GM23338 (cell line): ENCODE data around the gene EFHD2. TPM values are rescaled to one million over a fixed set of nuclear protein-coding genes. Genes with fewer than 3 reads are reported as not detected.

ENCODE experiments used
- ATAC-seq: fragments of 200-7000 bp; cut with Tn5 transposase; 3 replicates; pipeline ENCODE4 v1.9.1; 2020
- DNase-seq: peaks from one replicate; pipeline ENCODE4 v3.0.0-alpha.2; 2015; ENCODE audit warnings: low spot score
- H2AFZ ChIP-seq: fragments of 200-600 bp; sonication (generic); 2 replicates; pipeline ENCODE4 v1.8.0; 2016; ENCODE audit warnings: antibody characterized with exemption, mild to moderate bottlenecking, moderate library complexity
- H3F3A ChIP-seq: fragments of 200-600 bp; sonication (generic); replicated peaks from 2 replicates; pipeline ENCODE4 v1.8.0; 2017; ENCODE audit warnings: antibody characterized with exemption, mixed run types, low read depth
- H3K27ac ChIP-seq: fragments of 200-600 bp; sonication (generic); 2 replicates; pipeline ENCODE4 v1.6.1; 2016; ENCODE audit warnings: low read depth
- H3K27me3 ChIP-seq: fragments of 200-600 bp; sonication (generic); 2 replicates; pipeline ENCODE4 v1.8.0; 2016; ENCODE audit warnings: mild to moderate bottlenecking, mixed run types, moderate library complexity; ENCODE audit not compliant: insufficient read depth
- H3K36me3 ChIP-seq: fragments of 200-600 bp; sonication (generic); 2 replicates; pipeline ENCODE4 v1.8.0; 2016; ENCODE audit warnings: mild to moderate bottlenecking; ENCODE audit not compliant: insufficient read depth
- H3K4me1 ChIP-seq: fragments of 200-600 bp; sonication (generic); 2 replicates; pipeline ENCODE4 v1.8.0; 2016; ENCODE audit warnings: mild to moderate bottlenecking, moderate library complexity; ENCODE audit not compliant: insufficient read depth
- H3K4me2 ChIP-seq: fragments of 200-600 bp; sonication (generic); 2 replicates; pipeline ENCODE4 v1.7.1; 2017; ENCODE audit warnings: mixed run types
- H3K4me3 ChIP-seq: fragments of 200-600 bp; sonication (generic); 2 replicates; pipeline ENCODE4 v1.6.1; 2016; ENCODE audit warnings: mixed run types
- H3K79me2 ChIP-seq: fragments of 200-600 bp; sonication (generic); replicated peaks from 2 replicates; pipeline ENCODE4 v1.8.0; 2017; ENCODE audit warnings: mild to moderate bottlenecking; ENCODE audit not compliant: insufficient read depth
- H3K9me2 ChIP-seq: fragments of 200-600 bp; sonication (generic); 2 replicates; pipeline ENCODE4 v1.8.0; 2017; ENCODE audit not compliant: insufficient read depth
- H4K20me1 ChIP-seq: fragments of 200-600 bp; sonication (generic); replicated peaks from 2 replicates; pipeline ENCODE4 v1.8.0; 2017; ENCODE audit warnings: mild to moderate bottlenecking; ENCODE audit not compliant: insufficient read depth
- H3K27ac Mint-ChIP-seq: 2 replicates; pipeline ENCODE4 v1.8.0; 2020; ENCODE audit warnings: inconsistent platforms, mild to moderate bottlenecking, moderate library complexity, mixed read lengths
- H3K27me3 Mint-ChIP-seq: 3 replicates; pipeline ENCODE4 v1.8.0; 2022; ENCODE audit warnings: low read depth, mild to moderate bottlenecking, moderate library complexity, mixed read lengths, inconsistent platforms; ENCODE audit not compliant: insufficient read depth, poor library complexity
- H3K36me3 Mint-ChIP-seq: 3 replicates; pipeline ENCODE4 v1.8.0; 2021; ENCODE audit warnings: low read depth, mild to moderate bottlenecking, inconsistent platforms, moderate library complexity, mixed read lengths
- H3K4me1 Mint-ChIP-seq: 3 replicates; pipeline ENCODE4 v1.8.0; 2020; ENCODE audit warnings: mild to moderate bottlenecking, inconsistent platforms, mixed read lengths
- H3K4me3 Mint-ChIP-seq: 3 replicates; pipeline ENCODE4 v1.8.0; 2021; ENCODE audit warnings: moderate library complexity, mild to moderate bottlenecking, inconsistent platforms, mixed read lengths
- H3K9me3 Mint-ChIP-seq: 3 replicates; pipeline ENCODE4 v1.8.0; 2020; ENCODE audit warnings: moderate library complexity, mild to moderate bottlenecking, inconsistent platforms, mixed read lengths
- CREB1 ChIP-seq: fragments of 250-450 bp; sonication (Bioruptor Pico); IDR thresholded peaks from 2 replicates; pipeline ENCODE4 v1.5.0; 2020; ENCODE audit warnings: low read depth, mild to moderate bottlenecking, moderate library complexity
- ETS1 ChIP-seq: IDR thresholded peaks from 2 replicates; pipeline ENCODE4 v1.6.1; 2016; ENCODE audit warnings: antibody characterized with exemption
- EZH2 ChIP-seq: fragments of 200-600 bp; sonication (generic); IDR thresholded peaks from one replicate; pipeline ENCODE4 v1.8.0; 2017; ENCODE audit warnings: antibody characterized with exemption, mild to moderate bottlenecking, low read depth; ENCODE audit not compliant: unreplicated experiment
- EZH2phosphoT487 ChIP-seq: fragments of 200-600 bp; sonication (generic); IDR thresholded peaks from one replicate; pipeline ENCODE4 v1.8.1; 2018; ENCODE audit warnings: antibody characterized with exemption; ENCODE audit not compliant: unreplicated experiment
- JUNB ChIP-seq: IDR thresholded peaks from one replicate; pipeline ENCODE4 v1.6.1; 2016; ENCODE audit warnings: antibody characterized with exemption; ENCODE audit not compliant: unreplicated experiment
- NANOG ChIP-seq: IDR thresholded peaks from 2 replicates; pipeline ENCODE4 v1.6.1; 2016; ENCODE audit warnings: antibody characterized with exemption, borderline replicate concordance
- POLR2AphosphoS5 ChIP-seq: IDR thresholded peaks from 2 replicates; pipeline ENCODE4 v1.6.1; 2016; ENCODE audit warnings: antibody characterized with exemption, low read depth
- REST ChIP-seq: IDR thresholded peaks from one replicate; pipeline ENCODE4 v1.6.1; 2018; ENCODE audit warnings: antibody characterized with exemption; ENCODE audit not compliant: unreplicated experiment
- STAT1 ChIP-seq: IDR thresholded peaks from one replicate; pipeline ENCODE4 v1.6.1; 2016; ENCODE audit warnings: antibody characterized with exemption; ENCODE audit not compliant: unreplicated experiment
- ZNF114 ChIP-seq: fragments of 250-450 bp; sonication (Bioruptor Pico); IDR thresholded peaks from 2 replicates; pipeline ENCODE4 v1.5.0; 2020; ENCODE audit warnings: mild to moderate bottlenecking, moderate library complexity
- ZNF462 ChIP-seq: fragments of 250-450 bp; sonication (Bioruptor Pico); IDR thresholded peaks from 2 replicates; pipeline ENCODE4 v1.5.0; 2020; ENCODE audit warnings: mild to moderate bottlenecking, moderate library complexity
- polyA plus RNA-seq: library from polyadenylated mRNA; unstranded; fragments of >200 nt; fragmentation: Nextera tagmentation; extraction: Ambion mirVana; gene quantifications from 2 replicates; pipeline ENCODE4 v1.2.1, GENCODE V29; 2016
- total RNA-seq: library from RNA; depleted of rRNA; stranded (reverse); fragments of >200 nt; shearing (Covaris generic); gene quantifications from 2 replicates; pipeline ENCODE4 v1.2.3, GENCODE V29; 2014
- TF ChIP-seq, protein P1 (sequence below), 2 experiments: fragments of 200-600 bp in 1 of 2; sonication (generic) in 1 of 2; conservative IDR thresholded peaks; 2 replicates each; pipeline versions ENCODE4 v1.5.1 to v1.6.1; 2016 to 2017; ENCODE audit warnings: antibody characterized with exemption in 2 of 2, low read depth in 2 of 2, mild to moderate bottlenecking in 2 of 2, moderate library complexity in 1 of 2

EFHD2 gene
- total and polyA plus RNA-seq, 2 experiments from 2014 or later = 22.8 to 23.7 TPM

DNA sequence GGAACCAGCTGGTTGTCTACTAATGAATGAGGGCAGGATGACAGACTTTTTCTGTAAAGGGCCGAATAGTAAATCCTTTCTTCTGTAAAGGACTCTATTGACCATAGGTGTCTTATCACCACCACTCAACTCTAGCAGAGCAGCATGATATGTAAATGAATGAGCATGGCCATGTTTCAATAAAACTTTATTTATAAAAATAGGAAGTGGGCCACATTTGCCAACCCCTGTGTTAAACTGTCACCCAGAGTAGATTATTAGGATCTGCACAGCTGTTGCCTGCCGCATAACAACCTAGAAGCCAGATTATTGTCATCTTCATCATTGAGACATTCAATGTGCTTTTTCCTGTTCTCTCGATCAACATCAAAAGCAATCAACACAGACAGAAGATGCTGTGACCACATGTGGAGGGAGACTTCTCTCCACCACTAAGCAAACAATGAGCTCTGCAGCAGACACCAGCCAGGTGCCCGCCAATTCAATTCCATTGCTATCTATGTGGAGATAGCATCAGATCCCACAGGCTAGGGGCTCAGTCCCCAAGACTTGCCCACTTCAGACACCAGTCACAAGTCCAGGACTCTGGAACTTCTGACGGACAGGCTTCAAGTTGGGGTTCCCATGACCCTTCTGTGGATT lies 6.8 kb upstream of the EFHD2 start:
- Mint-ChIP-seq H3K36me3 (peaks cover 13% of the 10 kb centered on the region), H3K9me3 (peaks cover 24% of the 10 kb centered on the region), H3K27ac (no peak overlapping the region), H3K4me3 (no peak overlapping the region), H3K27me3 (peaks cover 6% of the 10 kb centered on the region), H3K4me1 (no peaks in the 10 kb centered on the region; the same call in 2 of the 3 replicates)
- no peak for DNase-seq
- Histone ChIP-seq H3K4me3 (no peak overlapping the region), H4K20me1 (no peaks in the 10 kb centered on the region), H3K36me3 (no peaks in the 10 kb centered on the region), H3K9me2 (no peaks in the 10 kb centered on the region), H3K4me1 (no peaks in the 10 kb centered on the region; the same call in 1 of the 2 replicates), H3K4me2 (no peak overlapping the region), H2AFZ (no peak overlapping the region), H3K79me2 (no peaks in the 10 kb centered on the region), H3K27me3 (no peaks in the 10 kb centered on the region; the same call in 1 of the 2 replicates), H3K27ac (no peak overlapping the region), H3F3A (no peaks in the 10 kb centered on the region)
- TF ChIP-seq EZH2phosphoT487 (no peak), ZNF114 (CRISPR knock-in tag) (no peak), POLR2AphosphoS5 (no peak), JUNB (no peak), STAT1 (no peak), CREB1 (CRISPR knock-in tag) (no peak), REST (no peak), NANOG (no peak), ZNF462 (no peak), EZH2 (no peak), ETS1 (no peak)
- TF ChIP-seq, protein P1, sequence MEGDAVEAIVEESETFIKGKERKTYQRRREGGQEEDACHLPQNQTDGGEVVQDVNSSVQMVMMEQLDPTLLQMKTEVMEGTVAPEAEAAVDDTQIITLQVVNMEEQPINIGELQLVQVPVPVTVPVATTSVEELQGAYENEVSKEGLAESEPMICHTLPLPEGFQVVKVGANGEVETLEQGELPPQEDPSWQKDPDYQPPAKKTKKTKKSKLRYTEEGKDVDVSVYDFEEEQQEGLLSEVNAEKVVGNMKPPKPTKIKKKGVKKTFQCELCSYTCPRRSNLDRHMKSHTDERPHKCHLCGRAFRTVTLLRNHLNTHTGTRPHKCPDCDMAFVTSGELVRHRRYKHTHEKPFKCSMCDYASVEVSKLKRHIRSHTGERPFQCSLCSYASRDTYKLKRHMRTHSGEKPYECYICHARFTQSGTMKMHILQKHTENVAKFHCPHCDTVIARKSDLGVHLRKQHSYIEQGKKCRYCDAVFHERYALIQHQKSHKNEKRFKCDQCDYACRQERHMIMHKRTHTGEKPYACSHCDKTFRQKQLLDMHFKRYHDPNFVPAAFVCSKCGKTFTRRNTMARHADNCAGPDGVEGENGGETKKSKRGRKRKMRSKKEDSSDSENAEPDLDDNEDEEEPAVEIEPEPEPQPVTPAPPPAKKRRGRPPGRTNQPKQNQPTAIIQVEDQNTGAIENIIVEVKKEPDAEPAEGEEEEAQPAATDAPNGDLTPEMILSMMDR (conservative IDR thresholded peaks at IDR 0.05; ENCODE audit: low read depth in 2 of 2) = no peak
- ATAC-seq = no peak
